RWPE1 (cell line): ENCODE data around the gene STAT1.

ENCODE experiments used
- CTCF ChIA-PET: fragments of 350-600 bp; sonication (Branson Sonifier 250); formaldehyde crosslinking; extraction: SDS; loops from one replicate; lab custom pipeline; 2021; lab: Yijun Ruan, JAX
- POLR2A ChIA-PET: fragments of 400-600 bp; formaldehyde crosslinking; extraction: SDS; loops from one replicate; lab custom pipeline; 2020; ENCODE audit warnings: antibody characterized with exemption; ENCODE audit not compliant: low non-redundant PET; lab: Yijun Ruan, JAX
- DNase-seq: peaks from one replicate; pipeline ENCODE4 v3.0.0; 2012; ENCODE audit warnings: low spot score
- H3K27ac ChIP-seq: fragments of 450-650 bp; 2 replicates; pipeline ENCODE4 v1.5.1; 2017
- TF ChIP-seq, protein P1 (sequence below): fragments of 450-650 bp; conservative IDR thresholded peaks from 2 replicates; pipeline ENCODE4 v1.5.1; 2017; ENCODE audit warnings: low read depth, mild to moderate bottlenecking

Gene STAT1

GRCh38 chr2:190940454-190940853 lies 73.5 kb downstream of the STAT1 start:
- no peak overlapping the region for H3K27ac ChIP-seq
- CTCF ChIA-PET, result interaction anchor here (1.0 kb wide), 1 partner anchor 14 kb away, joined by 3 read pairs; no protein-coding TSS in a partner anchor
- POLR2A ChIA-PET, result no interaction called here
- no peak for DNase-seq
- TF ChIP-seq, protein P1, sequence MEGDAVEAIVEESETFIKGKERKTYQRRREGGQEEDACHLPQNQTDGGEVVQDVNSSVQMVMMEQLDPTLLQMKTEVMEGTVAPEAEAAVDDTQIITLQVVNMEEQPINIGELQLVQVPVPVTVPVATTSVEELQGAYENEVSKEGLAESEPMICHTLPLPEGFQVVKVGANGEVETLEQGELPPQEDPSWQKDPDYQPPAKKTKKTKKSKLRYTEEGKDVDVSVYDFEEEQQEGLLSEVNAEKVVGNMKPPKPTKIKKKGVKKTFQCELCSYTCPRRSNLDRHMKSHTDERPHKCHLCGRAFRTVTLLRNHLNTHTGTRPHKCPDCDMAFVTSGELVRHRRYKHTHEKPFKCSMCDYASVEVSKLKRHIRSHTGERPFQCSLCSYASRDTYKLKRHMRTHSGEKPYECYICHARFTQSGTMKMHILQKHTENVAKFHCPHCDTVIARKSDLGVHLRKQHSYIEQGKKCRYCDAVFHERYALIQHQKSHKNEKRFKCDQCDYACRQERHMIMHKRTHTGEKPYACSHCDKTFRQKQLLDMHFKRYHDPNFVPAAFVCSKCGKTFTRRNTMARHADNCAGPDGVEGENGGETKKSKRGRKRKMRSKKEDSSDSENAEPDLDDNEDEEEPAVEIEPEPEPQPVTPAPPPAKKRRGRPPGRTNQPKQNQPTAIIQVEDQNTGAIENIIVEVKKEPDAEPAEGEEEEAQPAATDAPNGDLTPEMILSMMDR, result no peak

DNA sequence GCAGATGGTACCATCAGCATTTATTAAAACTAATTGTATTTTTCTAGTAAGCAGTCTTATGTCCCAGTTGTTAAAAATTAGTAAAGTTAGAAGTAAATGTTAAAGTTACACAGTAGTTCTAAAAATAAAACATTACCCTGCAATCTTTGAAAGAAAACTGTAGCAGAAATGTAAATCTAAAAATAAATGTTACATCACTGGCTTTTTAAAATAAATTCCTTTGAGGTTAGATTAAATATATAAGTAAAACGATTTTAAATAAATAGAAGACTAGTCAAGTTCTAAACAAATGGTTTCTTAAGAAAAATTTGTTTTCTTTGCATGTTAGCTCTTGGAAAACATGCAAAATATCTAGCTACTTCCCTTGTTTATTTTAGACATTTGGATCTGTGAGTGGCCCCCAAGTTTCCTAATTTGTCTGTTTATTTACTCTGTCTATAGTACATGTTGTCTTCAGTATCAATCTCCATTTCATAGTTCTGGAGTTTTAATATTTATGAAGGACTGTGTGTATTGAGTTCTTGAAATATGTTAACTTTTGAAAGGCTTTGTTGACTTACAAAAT lies 75.1 kb downstream of the STAT1 start:
- no peak overlapping the region for H3K27ac ChIP-seq
- ChIA-PET CTCF (no interaction called here), POLR2A (no interaction called here)
- no peak for DNase-seq
- TF ChIP-seq, protein P1, result no peak

- DNase-seq, result no peak
- POLR2A ChIA-PET, result no interaction called here
- CTCF ChIA-PET, result no interaction called here
- TF ChIP-seq, protein P1, result no peak
- no peak overlapping the region for H3K27ac ChIP-seq
These were observed 78.9 kb downstream of the STAT1 start for GRCh38 chr2:190935054-190935453.

DNA sequence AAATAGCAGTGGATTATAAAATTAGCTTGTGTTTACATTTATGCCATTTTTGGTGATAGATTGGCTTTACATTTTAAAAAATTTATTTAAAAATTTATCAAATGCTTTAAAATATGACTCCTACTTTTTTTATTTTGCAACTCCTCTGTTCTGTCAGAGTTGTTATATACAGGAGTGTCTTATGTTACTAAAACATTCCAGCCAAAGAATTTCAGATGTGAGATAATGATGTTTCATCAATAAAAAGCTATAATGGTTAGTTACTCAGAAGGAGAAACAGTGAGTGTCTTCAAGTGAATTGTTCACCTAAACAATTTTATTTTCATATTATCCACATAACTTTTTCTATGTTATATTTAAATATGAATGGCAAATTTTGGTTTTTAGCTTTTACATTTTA lies 80.6 kb downstream of the STAT1 start:
- POLR2A ChIA-PET, result no interaction called here
- CTCF ChIA-PET, result no interaction called here
- TF ChIP-seq, protein P1, result no peak
- no peak for DNase-seq
- H3K27ac ChIP-seq, result no peak overlapping the region

GRCh38 chr2:190932514-190932913 lies 81.5 kb downstream of the STAT1 start:
- no peak for DNase-seq
- CTCF ChIA-PET, result interaction anchor here (0.6 kb wide), 1 partner anchor 18 kb away, joined by 3 read pairs; no protein-coding TSS in a partner anchor
- no peak overlapping the region for H3K27ac ChIP-seq
- TF ChIP-seq, protein P1, result no peak
- POLR2A ChIA-PET, result no interaction called here

DNA sequence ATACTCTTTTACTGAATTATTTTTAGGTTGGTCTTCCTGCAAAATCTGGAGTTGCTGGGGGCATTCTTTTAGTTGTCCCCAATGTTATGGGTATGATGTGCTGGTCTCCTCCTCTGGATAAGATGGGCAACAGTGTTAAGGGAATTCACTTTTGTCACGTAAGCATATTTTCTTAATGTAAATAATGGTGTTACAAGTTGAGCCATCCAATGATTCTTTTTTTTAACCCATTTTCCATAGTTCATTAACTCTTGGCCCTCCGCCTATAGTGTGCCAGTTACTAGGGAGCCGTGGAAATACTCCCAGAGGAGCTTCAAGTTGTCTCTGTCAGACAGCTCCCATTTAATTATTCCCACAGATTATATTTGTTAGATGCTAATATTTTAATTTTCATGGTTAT lies 83.6 kb downstream of the STAT1 start:
- DNase-seq, result no peak
- H3K27ac ChIP-seq, result no peak overlapping the region
- ChIA-PET POLR2A (no interaction called here), CTCF (interaction anchor here (0.6 kb wide), 1 partner anchor 17 kb away, joined by 3 read pairs; no protein-coding TSS in a partner anchor)
- TF ChIP-seq, protein P1, result no peak
